ENCODE measurements around the gene INTS1.

INTS1 gene, protein sequence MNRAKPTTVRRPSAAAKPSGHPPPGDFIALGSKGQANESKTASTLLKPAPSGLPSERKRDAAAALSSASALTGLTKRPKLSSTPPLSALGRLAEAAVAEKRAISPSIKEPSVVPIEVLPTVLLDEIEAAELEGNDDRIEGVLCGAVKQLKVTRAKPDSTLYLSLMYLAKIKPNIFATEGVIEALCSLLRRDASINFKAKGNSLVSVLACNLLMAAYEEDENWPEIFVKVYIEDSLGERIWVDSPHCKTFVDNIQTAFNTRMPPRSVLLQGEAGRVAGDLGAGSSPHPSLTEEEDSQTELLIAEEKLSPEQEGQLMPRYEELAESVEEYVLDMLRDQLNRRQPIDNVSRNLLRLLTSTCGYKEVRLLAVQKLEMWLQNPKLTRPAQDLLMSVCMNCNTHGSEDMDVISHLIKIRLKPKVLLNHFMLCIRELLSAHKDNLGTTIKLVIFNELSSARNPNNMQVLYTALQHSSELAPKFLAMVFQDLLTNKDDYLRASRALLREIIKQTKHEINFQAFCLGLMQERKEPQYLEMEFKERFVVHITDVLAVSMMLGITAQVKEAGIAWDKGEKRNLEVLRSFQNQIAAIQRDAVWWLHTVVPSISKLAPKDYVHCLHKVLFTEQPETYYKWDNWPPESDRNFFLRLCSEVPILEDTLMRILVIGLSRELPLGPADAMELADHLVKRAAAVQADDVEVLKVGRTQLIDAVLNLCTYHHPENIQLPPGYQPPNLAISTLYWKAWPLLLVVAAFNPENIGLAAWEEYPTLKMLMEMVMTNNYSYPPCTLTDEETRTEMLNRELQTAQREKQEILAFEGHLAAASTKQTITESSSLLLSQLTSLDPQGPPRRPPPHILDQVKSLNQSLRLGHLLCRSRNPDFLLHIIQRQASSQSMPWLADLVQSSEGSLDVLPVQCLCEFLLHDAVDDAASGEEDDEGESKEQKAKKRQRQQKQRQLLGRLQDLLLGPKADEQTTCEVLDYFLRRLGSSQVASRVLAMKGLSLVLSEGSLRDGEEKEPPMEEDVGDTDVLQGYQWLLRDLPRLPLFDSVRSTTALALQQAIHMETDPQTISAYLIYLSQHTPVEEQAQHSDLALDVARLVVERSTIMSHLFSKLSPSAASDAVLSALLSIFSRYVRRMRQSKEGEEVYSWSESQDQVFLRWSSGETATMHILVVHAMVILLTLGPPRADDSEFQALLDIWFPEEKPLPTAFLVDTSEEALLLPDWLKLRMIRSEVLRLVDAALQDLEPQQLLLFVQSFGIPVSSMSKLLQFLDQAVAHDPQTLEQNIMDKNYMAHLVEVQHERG (N-terminal part only)

GRCh38 chr7:1503816-1504775, at the start of gene INTS1:
Gene INTS1, minus strand, starts transcription at chr7:1504389. Its CDS starts 429 bp downstream, at chr7:1503960.
- peak; percentile 98 for DNase-seq (ENCODE audit: low spot score)

DNA sequence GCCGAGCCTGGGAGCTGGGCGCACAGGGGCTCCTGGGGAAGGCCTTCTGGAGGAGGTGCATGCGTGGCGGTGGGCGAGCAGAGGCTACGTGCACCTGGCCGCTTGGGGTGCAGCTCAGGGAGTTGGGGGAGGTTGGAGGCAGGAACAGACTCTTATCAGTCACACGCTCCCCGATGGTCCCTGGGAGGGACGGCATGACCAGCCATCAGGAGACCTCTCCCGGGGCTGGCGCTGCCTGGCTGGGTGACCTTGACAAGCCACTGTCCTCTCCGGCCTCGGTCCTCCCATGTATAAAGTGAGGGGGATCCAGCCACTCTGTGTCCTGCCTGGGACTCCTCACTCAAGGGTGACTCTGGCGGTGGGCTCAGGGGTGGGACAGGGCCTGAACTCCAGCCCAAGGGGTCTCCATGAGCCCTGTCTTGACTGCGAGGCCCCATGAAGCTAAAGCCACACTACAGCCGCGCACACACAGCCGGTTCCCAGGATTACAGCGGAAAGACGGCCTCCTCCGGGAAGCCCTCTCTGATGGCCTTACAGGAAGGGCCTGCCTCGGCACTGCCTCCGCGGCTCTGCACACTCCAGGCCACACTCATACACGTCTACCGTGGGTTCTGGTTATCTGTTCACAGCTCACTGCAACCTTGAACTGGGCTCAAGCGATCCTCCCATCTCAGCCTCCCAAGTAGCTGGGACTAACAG, 49.5 kb upstream of the INTS1 start:
- DNase-seq (ENCODE audit: low spot score), result no peak

- DNase-seq (ENCODE audit: low spot score), result no peak
Measured at GRCh38 chr7:1552200-1552599, 48.0 kb upstream of the INTS1 start.

GRCh38 chr7:1550846-1551155, 46.6 kb upstream of the INTS1 start:
- DNase-seq (ENCODE audit: low spot score), result no peak

GRCh38 chr7:1550005-1550845, 46.0 kb upstream of the INTS1 start:
- DNase-seq (ENCODE audit: low spot score), result no peak

DNA sequence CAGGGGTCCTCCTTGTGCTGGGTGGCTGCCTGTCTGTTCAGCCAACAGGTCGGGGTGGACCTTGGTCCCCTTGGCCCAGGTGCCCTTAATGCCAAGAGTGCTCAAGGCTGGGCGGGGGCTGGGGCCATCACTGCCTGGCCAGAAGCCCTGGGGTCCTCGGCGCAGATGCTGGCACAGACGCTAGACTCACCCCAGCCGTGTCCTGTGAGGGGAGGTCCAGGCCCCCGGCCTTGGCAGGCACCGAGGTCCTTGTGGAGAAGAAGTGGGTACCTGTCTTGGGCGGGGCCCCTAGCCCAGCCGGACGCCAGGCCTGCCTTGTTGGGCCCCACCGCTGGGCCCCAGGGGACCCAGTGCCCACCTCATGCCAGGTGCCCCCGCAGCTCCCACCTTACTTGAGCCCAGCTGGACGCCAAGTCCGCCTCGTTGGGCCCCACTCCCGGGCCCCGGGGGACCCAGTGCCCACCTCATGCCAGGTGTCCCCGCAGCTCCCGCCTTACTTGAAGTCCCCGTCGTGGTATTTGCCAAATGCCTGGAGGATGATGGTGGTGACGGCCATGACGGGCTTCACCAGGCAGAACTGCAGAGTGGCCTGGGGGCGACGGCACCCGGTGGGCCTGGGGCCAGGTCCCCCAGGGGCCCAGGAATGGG, 45.3 kb upstream of the INTS1 start:
- no peak for DNase-seq (ENCODE audit: low spot score)

DNA sequence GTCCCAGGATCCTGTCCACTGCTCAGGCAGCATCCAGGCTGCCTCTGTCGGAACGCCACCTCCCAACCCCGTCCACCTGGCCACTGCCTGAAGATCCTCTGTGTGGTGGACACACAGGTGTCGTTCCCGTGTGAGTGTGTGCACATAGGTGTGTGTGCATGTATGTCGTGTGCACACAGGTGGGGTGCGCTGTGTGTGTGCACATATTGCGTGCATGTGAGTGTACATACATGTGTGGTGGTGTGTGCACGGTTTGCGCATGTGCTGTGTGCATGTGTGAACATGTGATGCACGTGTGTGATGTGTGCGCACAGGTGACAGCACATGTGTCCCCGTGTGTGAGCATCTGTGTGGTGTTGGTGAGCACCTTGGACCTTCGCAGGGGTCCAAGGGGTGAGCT, 44.8 kb upstream of the INTS1 start:
- no peak for DNase-seq (ENCODE audit: low spot score)

- DNase-seq (ENCODE audit: low spot score), result no peak
Measured at GRCh38 chr7:1548438-1548831, 44.2 kb upstream of the INTS1 start.

DNA sequence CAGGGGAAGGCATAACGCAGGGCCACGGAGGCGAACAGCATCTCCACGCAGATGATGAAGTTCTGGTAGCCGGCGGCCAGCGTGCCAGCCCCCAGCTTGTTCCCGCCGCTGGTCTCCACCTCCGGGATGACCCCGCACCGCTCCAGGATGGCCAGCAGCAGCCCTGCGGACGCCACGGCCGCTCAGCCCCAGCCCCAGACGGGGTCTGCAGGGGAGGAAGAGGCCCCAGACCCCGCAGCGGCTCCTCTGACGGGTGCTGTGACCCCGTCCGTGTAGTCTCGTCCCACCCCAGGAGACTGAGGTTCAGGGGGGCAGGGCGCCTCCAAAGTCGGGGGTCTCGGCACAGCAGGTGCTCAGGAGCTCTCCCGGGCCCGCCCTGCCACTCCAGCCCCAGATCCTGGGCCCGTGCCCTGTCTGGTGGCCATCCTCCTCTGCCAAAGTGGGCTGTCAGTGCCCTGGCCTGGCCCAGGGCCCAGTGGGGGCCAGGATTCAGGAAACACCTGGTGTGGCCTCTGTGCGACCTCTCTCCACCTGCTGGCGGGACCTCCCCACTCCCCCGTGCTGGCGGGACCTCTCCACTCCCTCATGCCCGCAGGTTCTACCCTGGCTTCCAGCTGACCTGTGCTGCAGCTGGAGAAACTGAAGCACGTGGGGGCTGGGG, 43.7 kb upstream of the INTS1 start:
- no peak for DNase-seq (ENCODE audit: low spot score)

DNA sequence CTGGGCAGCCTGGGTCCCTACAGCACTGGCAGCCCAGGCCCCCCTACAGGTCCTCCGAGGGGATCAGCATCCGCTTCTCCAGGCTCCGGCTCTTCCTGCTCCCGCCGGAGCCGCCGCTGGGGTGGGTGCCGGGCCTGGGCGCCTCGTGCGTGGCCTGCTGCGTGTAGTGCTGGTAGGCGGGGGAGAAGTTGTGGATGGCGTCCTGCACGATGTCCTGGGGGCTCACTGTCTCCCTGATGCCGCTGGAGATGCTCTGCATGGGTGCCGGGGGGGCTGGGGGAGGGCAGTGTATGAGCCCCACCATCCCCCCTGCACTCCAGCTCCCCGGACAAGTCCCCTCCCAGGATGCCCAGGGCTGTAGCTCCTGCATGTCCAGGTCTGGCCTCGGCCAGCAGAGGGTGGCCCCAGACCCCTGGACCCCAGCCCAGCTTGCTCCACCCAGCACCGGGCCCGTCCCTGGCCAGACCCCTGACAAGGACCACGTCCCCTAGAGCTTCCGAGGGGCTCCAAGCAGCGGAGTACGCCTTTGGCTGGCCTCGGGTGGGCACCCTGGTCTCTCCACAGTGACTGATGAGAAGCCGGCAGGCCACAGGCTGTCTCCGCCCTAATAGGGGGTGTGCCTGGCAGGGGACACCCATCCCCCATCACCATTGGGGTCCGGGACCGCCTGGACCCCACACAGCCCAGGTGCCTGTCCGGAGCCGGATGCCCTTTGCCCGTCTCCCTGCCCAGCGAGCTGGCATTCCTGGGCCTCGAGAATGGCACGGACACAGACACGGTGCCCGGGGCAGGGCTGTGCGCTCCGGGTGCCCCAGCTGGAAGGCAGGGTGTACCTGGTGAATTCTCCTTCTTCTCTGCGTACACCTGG, 43.0 kb upstream of the INTS1 start:
- no peak for DNase-seq (ENCODE audit: low spot score)

DNA sequence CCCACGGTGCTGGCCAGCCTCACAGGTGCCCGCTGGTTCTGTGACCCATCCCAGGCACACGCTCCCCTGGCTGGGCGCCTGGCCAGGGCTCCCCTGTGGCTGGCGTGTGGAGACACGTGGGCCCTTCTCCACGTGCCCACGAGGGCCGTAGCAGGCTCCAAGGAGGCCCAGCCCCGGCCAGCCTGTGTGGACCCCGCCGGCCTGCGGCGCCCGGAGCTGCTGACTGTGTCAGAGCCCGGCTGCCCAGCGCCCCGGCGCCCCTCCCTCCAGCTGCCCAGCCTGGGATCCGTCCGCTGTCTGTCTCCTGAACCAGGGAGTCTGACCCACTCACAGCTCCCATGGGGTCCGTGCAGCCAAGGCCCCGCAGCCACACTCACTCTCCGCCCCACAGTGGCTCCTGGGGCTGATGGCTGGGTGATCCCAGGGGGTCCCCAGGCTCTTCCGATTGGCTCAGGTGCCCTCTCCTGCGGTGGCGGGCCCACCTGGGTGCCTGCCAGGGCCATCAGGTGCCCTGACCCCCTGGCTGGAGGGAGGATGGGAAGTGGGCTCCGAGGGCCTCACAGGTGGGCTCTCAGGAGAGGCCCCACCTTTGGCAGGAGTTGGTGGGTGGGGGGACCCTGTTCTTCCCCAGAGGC, 42.2 kb upstream of the INTS1 start:
- DNase-seq (ENCODE audit: low spot score), result no peak

DNA sequence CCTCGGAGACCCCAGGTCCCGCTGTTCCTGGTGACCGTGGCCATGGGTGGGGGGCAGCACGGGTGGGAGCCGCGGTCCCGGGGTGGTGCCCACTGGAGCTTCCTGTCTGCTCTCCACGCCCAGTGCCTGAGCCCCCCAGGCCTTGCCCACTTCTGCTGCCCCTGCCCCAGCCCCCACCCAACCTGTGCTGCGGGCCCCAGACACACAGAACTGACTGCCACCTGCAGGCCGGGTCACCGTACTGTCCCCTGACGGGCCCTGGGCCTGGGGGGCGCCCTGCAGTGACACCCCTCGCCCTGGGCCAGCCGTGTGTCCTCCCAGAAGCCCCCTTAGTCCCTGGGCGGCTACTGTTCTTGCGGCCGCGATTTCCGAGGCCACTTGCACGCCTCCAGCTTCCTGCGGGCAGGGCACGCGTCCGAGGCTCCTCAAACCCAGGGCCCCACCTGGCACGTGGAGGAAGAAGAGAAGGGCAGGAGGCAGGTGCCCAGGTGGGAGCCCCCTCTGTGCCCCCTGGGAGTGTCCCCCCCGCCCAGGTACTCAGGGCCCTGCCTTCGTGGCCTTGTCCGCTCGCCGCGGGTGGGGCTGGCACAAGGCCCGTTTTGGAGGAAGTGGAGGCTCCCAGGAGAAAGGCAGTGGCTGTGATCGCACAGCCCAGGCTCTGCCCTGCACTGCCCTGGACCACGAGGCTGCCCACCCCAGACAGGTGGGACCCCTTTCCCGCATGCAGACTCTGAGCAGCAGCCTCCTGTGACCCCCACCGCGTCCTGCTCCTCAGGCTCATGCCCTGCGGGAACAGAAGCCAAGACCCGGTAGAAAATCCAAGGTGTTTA, 41.4 kb upstream of the INTS1 start:
- DNase-seq (ENCODE audit: low spot score), result no peak

GRCh38 chr7:1544896-1545416, 40.8 kb upstream of the INTS1 start:
- no peak for DNase-seq (ENCODE audit: low spot score)

DNA sequence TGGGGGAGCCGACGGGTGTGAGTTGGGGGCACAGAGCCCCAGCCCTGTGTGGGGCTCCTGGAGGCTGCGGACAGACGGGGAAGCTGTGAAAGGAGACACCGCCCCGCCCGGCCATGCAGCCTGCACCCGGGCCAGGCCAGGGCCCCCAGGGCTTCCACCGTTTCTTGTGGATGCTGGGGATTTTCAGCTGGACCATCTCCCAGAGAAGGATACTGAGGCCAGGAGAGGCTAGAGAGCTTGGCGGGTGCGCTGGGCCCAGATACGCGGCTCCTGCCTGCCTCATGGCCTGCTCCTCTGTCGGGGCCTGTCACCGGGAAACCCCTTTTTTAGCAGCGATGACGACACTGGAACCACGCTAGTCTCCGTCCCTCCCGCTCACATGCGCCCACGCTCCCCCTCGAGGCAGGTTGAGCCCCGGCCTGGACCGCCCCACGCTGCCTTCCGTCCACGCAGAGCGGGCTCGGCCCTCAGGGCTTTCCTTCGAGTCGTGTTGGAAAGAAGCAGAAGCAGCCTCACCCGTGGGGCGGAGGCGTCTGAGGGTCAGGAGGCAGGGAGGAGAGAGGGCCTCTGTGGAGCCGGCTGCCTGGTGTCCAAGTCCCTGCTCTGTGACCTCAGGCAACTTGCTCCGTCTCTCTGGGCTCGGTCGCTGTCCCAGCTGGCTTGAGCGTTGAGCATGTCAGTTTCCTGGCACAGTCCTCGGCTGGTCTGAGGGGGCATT, 40.1 kb upstream of the INTS1 start:
- no peak for DNase-seq (ENCODE audit: low spot score)

DNA sequence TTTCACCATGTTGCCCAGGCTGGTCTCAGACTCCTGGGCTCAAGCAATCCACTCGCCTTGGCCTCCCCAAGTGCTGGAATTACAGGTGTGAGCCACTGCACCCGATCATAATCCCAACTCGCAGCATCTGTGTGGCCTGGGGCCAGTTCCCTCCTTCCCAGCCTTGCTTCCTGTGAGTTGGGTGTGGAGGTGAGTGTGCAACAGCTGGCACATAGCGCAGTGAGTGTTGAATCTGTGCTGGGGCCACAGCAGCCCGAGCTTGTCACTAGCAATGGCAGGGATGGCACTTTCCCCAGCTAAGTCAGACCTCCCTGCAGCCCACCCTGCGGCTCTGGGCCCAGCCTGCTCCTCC, 39.6 kb upstream of the INTS1 start:
- DNase-seq (ENCODE audit: low spot score), result no peak
